ENCODE data around the gene CCT5. TPM values are rescaled to one million over a fixed set of nuclear protein-coding genes. Genes with fewer than 3 reads are reported as not detected.

CCT5 gene
- total RNA-seq, 4 donors from 2014 or later, result 104 to 201 (median 163) TPM

GRCh38 chr5:10301842-10302610 lies 51.9 kb downstream of the CCT5 start:
- intact Hi-C loops (cut with DNase I), result no loop called here
- DNase-seq, result peak; percentile 97 to 98
- Histone ChIP-seq H3K9me3 (no peaks in the 10 kb centered on the region), H3K36me3 (no peaks in the 10 kb centered on the region), H3K4me1 (peaks cover 34 to 39% of the 10 kb centered on the region in 2 donors), H3K4me3 (replicated peaks in 1 of 3) (no peak overlapping the region), H3K27me3 (no peaks in the 10 kb centered on the region), H3K27ac (peak overlapping the region; percentile 35 to 82 (median 72))
- TF ChIP-seq CTCF (IDR thresholded peaks at IDR 0.05) (no peak), POLR2A (IDR thresholded peaks at IDR 0.05) (peak in 1 of 2 donors; percentile 53)
- WGBS, 2 donors, result 59 to 65% methylated on average over 11 of the region's 11 CpGs

- no peak for DNase-seq
- Histone ChIP-seq H3K27me3 (no peaks in the 10 kb centered on the region), H3K4me1 (peaks cover 34 to 40% of the 10 kb centered on the region in 2 donors), H3K9me3 (no peaks in the 10 kb centered on the region), H3K27ac (peak overlapping the region; percentile 35 to 72 (median 65)), H3K4me3 (replicated peaks in 1 of 3) (no peak overlapping the region), H3K36me3 (no peaks in the 10 kb centered on the region)
- TF ChIP-seq CTCF (IDR thresholded peaks at IDR 0.05) (no peak), POLR2A (IDR thresholded peaks at IDR 0.05) (no peak)
- 68 to 69% methylated on average over 2 of the region's 2 CpGs for WGBS, 2 donors
- intact Hi-C loops (cut with DNase I), result no loop called here
Observed at GRCh38 chr5:10303201-10303600, 53.1 kb downstream of the CCT5 start.

GRCh38 chr5:10303699-10304170 lies 53.7 kb downstream of the CCT5 start:
- Histone ChIP-seq H3K36me3 (no peaks in the 10 kb centered on the region), H3K4me3 (replicated peaks in 1 of 3) (no peak overlapping the region), H3K4me1 (peaks cover 34 to 40% of the 10 kb centered on the region in 2 donors), H3K27me3 (no peaks in the 10 kb centered on the region), H3K27ac (peak overlapping the region in 2 of 3 donors; percentile 35 to 65), H3K9me3 (no peaks in the 10 kb centered on the region)
- no peak for TF ChIP-seq POLR2A (IDR thresholded peaks at IDR 0.05)
- no peak for TF ChIP-seq CTCF (IDR thresholded peaks at IDR 0.05)
- no peak for DNase-seq
- intact Hi-C loops (cut with DNase I), result no loop called here
- 73 to 75% methylated on average over 5 of the region's 5 CpGs for WGBS, 2 donors

GRCh38 chr5:10304932-10305331 lies 54.9 kb downstream of the CCT5 start:
- H3K9me3 ChIP-seq, result no peaks in the 10 kb centered on the region
- DNase-seq, result no peak
- WGBS, 2 donors, result 81 to 100% methylated on average over 3 to 5 of the region's 5 CpGs
- no peak overlapping the region for H3K27ac ChIP-seq
- H3K4me3 ChIP-seq (replicated peaks in 1 of 3), result no peak overlapping the region
- peaks cover 35 to 40% of the 10 kb centered on the region in 2 donors for H3K4me1 ChIP-seq
- intact Hi-C loops (cut with DNase I), result no loop called here
- TF ChIP-seq CTCF (IDR thresholded peaks at IDR 0.05) (no peak), POLR2A (IDR thresholded peaks at IDR 0.05) (no peak)
- H3K36me3 ChIP-seq, result no peaks in the 10 kb centered on the region
- H3K27me3 ChIP-seq, result no peaks in the 10 kb centered on the region

- Histone ChIP-seq H3K4me1 (peaks cover 39 to 41% of the 10 kb centered on the region in 2 donors), H3K36me3 (no peaks in the 10 kb centered on the region), H3K4me3 (replicated peaks in 1 of 3) (no peak overlapping the region), H3K9me3 (no peaks in the 10 kb centered on the region), H3K27ac (peak overlapping the region; percentile 73 to 87 (median 86)), H3K27me3 (no peaks in the 10 kb centered on the region)
- 68 to 70% methylated on average over 5 of the region's 5 CpGs for WGBS, 2 donors
- no peak for DNase-seq
- TF ChIP-seq POLR2A (IDR thresholded peaks at IDR 0.05), result no peak
- TF ChIP-seq CTCF (IDR thresholded peaks at IDR 0.05), result no peak
- intact Hi-C loops (cut with DNase I), result no loop called here
Observed at GRCh38 chr5:10306114-10306513, 56.0 kb downstream of the CCT5 start.
